SH-SY5Y (cell line): ENCODE results near the gene IRF4.

Experiments used
- GATA2 ChIP-seq: IDR thresholded peaks from 2 replicates; pipeline ENCODE4 v1.6.1; 2011; ENCODE audit warnings: mild to moderate bottlenecking, low read depth, low read length
- GATA3 ChIP-seq: IDR thresholded peaks from 2 replicates; pipeline ENCODE4 v1.6.1; 2011; ENCODE audit warnings: low read depth, mild to moderate bottlenecking, low read length, moderate library complexity

- no peak for TF ChIP-seq GATA2
- TF ChIP-seq GATA3 = no peak
These were observed 54.2 kb downstream of the IRF4 start for GRCh38 chr6:445571-446417.
